Measurements from ENCODE around the gene SYNGR4.

SYNGR4 gene

GRCh38 chr19:48372904-48373303 is 8.7 kb downstream of the SYNGR4 start:
- no peak for TF ChIP-seq CTCF (IDR thresholded peaks at IDR 0.05; ENCODE audit: borderline replicate concordance, insufficient read depth, low read depth, low read length)
- no peak overlapping the region for H3K4me3 ChIP-seq (ENCODE audit: low read depth, low read length)

DNA sequence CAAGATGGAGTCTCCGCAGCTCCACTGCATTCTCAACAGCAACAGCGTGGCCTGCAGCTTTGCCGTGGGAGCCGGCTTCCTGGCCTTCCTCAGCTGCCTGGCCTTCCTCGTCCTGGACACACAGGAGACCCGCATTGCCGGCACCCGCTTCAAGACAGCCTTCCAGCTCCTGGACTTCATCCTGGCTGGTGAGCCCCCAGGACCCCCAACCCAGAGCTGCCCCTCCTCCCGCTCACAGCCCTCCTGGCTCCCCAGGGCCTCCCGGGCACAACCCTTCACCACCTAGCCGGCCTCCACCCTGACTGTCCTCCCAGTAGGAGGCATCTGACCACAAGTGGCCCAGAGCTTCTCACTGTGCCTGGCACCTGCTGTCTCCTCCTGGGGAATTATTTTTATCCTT is 9.4 kb downstream of the SYNGR4 start:
- H3K4me3 ChIP-seq (ENCODE audit: low read depth, low read length): no peak overlapping the region
- TF ChIP-seq CTCF (IDR thresholded peaks at IDR 0.05; ENCODE audit: borderline replicate concordance, insufficient read depth, low read depth, low read length): no peak

DNA sequence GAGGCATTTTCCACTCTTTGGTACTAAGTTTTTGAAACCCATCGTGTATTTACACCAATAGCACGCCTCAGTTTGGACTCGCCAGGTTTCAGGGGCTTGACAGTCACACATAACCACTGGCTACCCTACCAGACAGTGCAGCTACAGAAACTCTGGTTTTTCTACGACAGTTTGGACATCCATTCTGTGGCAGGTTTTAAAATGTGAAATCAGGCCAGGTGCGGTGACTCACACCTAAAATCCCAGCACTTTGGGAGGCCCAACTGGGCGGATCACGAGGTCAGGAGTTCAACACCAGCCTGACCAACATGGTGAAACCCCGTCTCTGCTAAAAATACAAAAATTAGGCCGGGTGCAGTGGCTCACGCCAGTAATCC is 14.0 kb downstream of the SYNGR4 start:
- TF ChIP-seq CTCF (IDR thresholded peaks at IDR 0.05; ENCODE audit: borderline replicate concordance, insufficient read depth, low read depth, low read length): no peak
- H3K4me3 ChIP-seq (ENCODE audit: low read depth, low read length): no peak overlapping the region

- no peak overlapping the region for H3K4me3 ChIP-seq (ENCODE audit: low read depth, low read length)
- no peak for TF ChIP-seq CTCF (IDR thresholded peaks at IDR 0.05; ENCODE audit: borderline replicate concordance, insufficient read depth, low read depth, low read length)
These were observed 14.9 kb downstream of the SYNGR4 start for GRCh38 chr19:48379058-48379457.

GRCh38 chr19:48381178-48381950 is 17.2 kb downstream of the SYNGR4 start:
- no peak for TF ChIP-seq CTCF (IDR thresholded peaks at IDR 0.05; ENCODE audit: borderline replicate concordance, insufficient read depth, low read depth, low read length)
- H3K4me3 ChIP-seq (ENCODE audit: low read depth, low read length): no peak overlapping the region

GRCh38 chr19:48382286-48382685 is 18.1 kb downstream of the SYNGR4 start:
- no peak overlapping the region for H3K4me3 ChIP-seq (ENCODE audit: low read depth, low read length)
- no peak for TF ChIP-seq CTCF (IDR thresholded peaks at IDR 0.05; ENCODE audit: borderline replicate concordance, insufficient read depth, low read depth, low read length)

- no peak overlapping the region for H3K4me3 ChIP-seq (ENCODE audit: low read depth, low read length)
- no peak for TF ChIP-seq CTCF (IDR thresholded peaks at IDR 0.05; ENCODE audit: borderline replicate concordance, insufficient read depth, low read depth, low read length)
These were observed 21.4 kb downstream of the SYNGR4 start for GRCh38 chr19:48385461-48386087.

All from GM12875 (cell line).